Tibial nerve (tissue), 3 donors: ENCODE results near the gene SDR39U1.

Experiments used
- CTCF ChIP-seq, 5 experiments: fragments of 200-600 bp in 3 of 5; fragments of 450-650 bp in 2 of 5; sonication (generic) in 3 of 5; IDR thresholded peaks; one replicate each; pipeline ENCODE4 v1.5.1; 2016 to 2019; ENCODE audit warnings: antibody characterized with exemption in 5 of 5, mild to moderate bottlenecking in 3 of 5, moderate library complexity in 2 of 5
- POLR2A ChIP-seq, 2 donors: fragments of 450-650 bp; IDR thresholded peaks; one replicate each; pipeline ENCODE4 v1.6.1; 2017; ENCODE audit warnings: antibody characterized with exemption in 2 of 2, mild to moderate bottlenecking in 2 of 2, moderate library complexity in 2 of 2

DNA sequence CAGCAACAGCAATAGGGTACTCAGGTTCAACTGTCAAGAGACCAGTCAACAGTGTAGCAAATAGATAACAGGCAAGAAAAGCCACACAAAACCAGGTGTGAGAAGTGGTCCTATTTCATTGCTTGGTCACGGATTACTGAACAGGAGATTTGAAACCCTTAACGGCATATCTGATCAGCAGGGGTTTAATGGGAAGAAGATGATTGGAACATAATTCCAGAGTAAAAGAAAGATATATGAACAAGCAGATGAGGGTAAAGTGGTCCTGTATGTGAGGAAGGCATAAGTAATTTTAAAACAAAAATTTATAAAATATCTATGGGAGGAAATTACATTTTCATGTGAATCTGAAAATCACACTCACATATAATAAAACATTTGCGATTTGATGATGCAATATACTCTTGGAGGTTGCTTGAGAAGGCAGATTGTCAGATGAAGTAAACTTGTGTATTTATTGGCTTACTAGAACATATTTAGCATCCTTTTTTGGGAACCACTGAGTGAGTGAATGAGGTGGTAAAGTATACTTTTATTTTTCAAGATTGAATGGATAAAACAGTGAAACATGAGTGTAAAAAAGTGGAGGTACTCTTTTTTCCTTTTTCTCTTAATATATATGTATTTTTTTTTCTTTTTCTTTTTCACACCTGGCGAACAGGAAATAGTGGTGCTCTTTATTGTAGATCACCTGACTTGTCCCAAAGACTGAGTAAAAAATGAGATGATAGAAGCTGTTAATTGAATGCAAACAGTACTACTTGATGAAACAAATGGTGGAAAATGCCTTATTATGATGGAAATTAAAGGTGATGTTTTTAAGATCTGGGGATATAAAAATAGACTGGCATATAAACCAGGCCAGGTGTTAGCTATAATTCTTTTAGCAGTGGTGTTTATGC is 21.6 kb upstream of the SDR39U1 start:
- no peak for TF ChIP-seq CTCF (IDR thresholded peaks at IDR 0.05)
- no peak for TF ChIP-seq POLR2A (IDR thresholded peaks at IDR 0.05)
